ENCODE results near the gene CCDC38. TPM values are rescaled to one million over a fixed set of nuclear protein-coding genes. Genes with fewer than 3 reads are reported as not detected.

CCDC38 gene
- total RNA-seq, 1 donor from 2014 or later = not detected

- TF ChIP-seq, protein P1, sequence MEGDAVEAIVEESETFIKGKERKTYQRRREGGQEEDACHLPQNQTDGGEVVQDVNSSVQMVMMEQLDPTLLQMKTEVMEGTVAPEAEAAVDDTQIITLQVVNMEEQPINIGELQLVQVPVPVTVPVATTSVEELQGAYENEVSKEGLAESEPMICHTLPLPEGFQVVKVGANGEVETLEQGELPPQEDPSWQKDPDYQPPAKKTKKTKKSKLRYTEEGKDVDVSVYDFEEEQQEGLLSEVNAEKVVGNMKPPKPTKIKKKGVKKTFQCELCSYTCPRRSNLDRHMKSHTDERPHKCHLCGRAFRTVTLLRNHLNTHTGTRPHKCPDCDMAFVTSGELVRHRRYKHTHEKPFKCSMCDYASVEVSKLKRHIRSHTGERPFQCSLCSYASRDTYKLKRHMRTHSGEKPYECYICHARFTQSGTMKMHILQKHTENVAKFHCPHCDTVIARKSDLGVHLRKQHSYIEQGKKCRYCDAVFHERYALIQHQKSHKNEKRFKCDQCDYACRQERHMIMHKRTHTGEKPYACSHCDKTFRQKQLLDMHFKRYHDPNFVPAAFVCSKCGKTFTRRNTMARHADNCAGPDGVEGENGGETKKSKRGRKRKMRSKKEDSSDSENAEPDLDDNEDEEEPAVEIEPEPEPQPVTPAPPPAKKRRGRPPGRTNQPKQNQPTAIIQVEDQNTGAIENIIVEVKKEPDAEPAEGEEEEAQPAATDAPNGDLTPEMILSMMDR (IDR thresholded peaks at IDR 0.05; ENCODE audit: insufficient read depth, low read length, severe bottlenecking) = no peak
- Histone ChIP-seq H3K27me3 (ENCODE audit: control insufficient read depth, insufficient read depth, low read length) (no peaks in the 10 kb centered on the region), H3K36me3 (ENCODE audit: control insufficient read depth, insufficient read depth, low read length) (no peaks in the 10 kb centered on the region), H3K4me3 (ENCODE audit: low read depth, low read length) (no peak overlapping the region)
- no peak for DNase-seq (ENCODE audit: low read depth)
- FAIRE-seq = no peak
These were observed 23.3 kb downstream of the CCDC38 start for GRCh38 chr12:95919110-95919509.

DNA sequence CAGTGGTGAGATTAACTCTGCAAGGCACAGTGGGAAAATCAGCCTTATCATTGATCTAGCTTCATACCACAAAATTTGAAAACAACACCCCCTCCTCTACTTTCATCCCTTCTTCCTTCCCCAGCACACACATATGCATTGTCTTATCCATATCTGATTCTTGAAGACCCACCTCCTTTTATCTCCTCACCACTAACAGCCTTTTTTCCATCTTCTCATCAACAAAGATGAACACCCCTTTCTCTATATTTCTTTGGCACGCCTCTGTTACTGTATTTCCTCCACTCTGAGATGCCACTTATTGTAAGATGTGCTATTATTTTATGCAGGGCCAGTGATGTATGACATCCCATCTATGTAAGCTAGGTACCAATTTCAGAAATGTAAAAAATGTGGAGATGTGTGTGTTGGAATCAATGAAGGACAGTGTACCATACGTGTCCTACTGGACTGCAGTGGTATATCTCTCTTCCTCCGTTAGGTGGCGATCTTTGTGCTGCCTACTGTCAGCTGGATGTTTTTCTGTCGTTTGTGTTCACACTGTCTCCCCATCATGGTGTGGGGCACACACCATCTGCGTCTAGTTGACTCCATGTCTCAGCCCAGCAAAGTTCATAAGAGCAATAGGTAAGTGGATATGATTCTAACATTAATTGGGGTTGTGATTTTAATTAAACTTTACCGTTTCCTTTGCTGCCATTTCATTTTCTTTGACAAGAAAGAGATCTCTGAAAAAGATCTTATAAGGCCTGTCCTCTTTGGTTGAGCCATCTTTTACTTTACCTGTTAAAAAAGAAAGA, 24.0 kb downstream of the CCDC38 start:
- FAIRE-seq (peak; percentile 73), DNase-seq (ENCODE audit: low read depth) (peak; percentile 56)
- Histone ChIP-seq H3K36me3 (ENCODE audit: control insufficient read depth, insufficient read depth, low read length) (no peaks in the 10 kb centered on the region), H3K27me3 (ENCODE audit: control insufficient read depth, insufficient read depth, low read length) (no peaks in the 10 kb centered on the region), H3K4me3 (ENCODE audit: low read depth, low read length) (no peak overlapping the region)
- TF ChIP-seq, protein P1 (IDR thresholded peaks at IDR 0.05; ENCODE audit: insufficient read depth, low read length, severe bottlenecking) = peak; percentile 90

DNA sequence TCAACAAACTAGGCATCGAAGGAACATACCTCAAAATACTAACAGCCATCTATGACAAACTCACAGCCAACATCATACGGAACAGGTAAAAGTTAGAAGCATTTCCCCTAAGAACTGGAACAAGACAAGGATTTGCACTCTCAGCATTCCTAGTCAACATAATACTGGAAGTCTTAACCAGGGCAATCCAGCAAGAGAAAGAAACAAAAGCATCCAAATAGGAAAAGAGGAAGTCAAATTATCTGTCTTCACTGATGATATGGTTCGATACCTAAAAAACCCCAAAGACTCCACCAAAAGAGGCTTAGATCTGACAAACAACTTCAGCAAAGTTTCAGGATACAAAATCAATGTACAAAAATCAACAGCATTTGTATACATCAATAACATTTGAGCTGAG, 32.5 kb downstream of the CCDC38 start:
- Histone ChIP-seq H3K36me3 (ENCODE audit: control insufficient read depth, insufficient read depth, low read length) (no peaks in the 10 kb centered on the region), H3K27me3 (ENCODE audit: control insufficient read depth, insufficient read depth, low read length) (peaks cover 4% of the 10 kb centered on the region), H3K4me3 (ENCODE audit: low read depth, low read length) (no peak overlapping the region)
- FAIRE-seq (no peak), DNase-seq (ENCODE audit: low read depth) (no peak)
- TF ChIP-seq, protein P1 (IDR thresholded peaks at IDR 0.05; ENCODE audit: insufficient read depth, low read length, severe bottlenecking) = no peak

- TF ChIP-seq, protein P1 (IDR thresholded peaks at IDR 0.05; ENCODE audit: insufficient read depth, low read length, severe bottlenecking) = no peak
- no peaks in the 10 kb centered on the region for H3K36me3 ChIP-seq (ENCODE audit: control insufficient read depth, insufficient read depth, low read length)
- no peak for DNase-seq (ENCODE audit: low read depth)
- no peak overlapping the region for H3K4me3 ChIP-seq (ENCODE audit: low read depth, low read length)
- H3K27me3 ChIP-seq (ENCODE audit: control insufficient read depth, insufficient read depth, low read length) = peaks cover 4% of the 10 kb centered on the region
- FAIRE-seq = no peak
These were observed 33.8 kb downstream of the CCDC38 start for GRCh38 chr12:95908573-95908972.

DNA sequence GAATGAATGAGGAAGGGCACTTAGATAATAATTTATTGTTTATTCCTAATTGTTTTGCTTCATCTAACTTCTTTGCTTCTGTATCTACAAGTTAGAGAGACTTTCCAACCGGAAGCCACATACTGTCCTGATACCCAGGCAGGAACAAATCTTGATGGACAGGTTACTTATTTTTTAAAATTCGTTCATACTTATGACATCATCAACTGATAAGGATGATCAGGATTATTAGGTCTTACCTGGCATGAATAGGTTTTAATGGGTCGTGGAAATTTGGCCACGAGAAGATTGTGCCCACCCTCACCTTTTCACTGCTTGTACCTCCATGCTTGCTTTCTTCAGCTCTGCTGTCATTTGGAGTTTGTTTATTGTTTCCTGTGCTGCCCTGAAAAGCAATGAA, 44.3 kb downstream of the CCDC38 start:
- Histone ChIP-seq H3K4me3 (ENCODE audit: low read depth, low read length) (no peak overlapping the region), H3K27me3 (ENCODE audit: control insufficient read depth, insufficient read depth, low read length) (no peaks in the 10 kb centered on the region), H3K36me3 (ENCODE audit: control insufficient read depth, insufficient read depth, low read length) (no peaks in the 10 kb centered on the region)
- no peak for DNase-seq (ENCODE audit: low read depth)
- no peak for FAIRE-seq
- TF ChIP-seq, protein P1 (IDR thresholded peaks at IDR 0.05; ENCODE audit: insufficient read depth, low read length, severe bottlenecking) = no peak

GRCh38 chr12:95896846-95897245, 45.6 kb downstream of the CCDC38 start:
- TF ChIP-seq, protein P1 (IDR thresholded peaks at IDR 0.05; ENCODE audit: insufficient read depth, low read length, severe bottlenecking) = no peak
- no peaks in the 10 kb centered on the region for H3K27me3 ChIP-seq (ENCODE audit: control insufficient read depth, insufficient read depth, low read length)
- no peak overlapping the region for H3K4me3 ChIP-seq (ENCODE audit: low read depth, low read length)
- no peak for FAIRE-seq
- H3K36me3 ChIP-seq (ENCODE audit: control insufficient read depth, insufficient read depth, low read length) = no peaks in the 10 kb centered on the region
- DNase-seq (ENCODE audit: low read depth) = no peak
